SJCRH30 (cell line): ENCODE data around the gene DNASE1L1. TPM values are rescaled to one million over a fixed set of nuclear protein-coding genes. Genes with fewer than 3 reads are reported as not detected.

Experiments used
- DNase-seq, 2 experiments: peaks; one replicate each; pipeline ENCODE4 v3.0.0-alpha.2; 2015 to 2020
- H3K27ac ChIP-seq: fragments of 250-450 bp; sonication (Bioruptor Pico); 2 replicates; pipeline ENCODE4 v1.5.1; 2020; ENCODE audit warnings: mild to moderate bottlenecking, moderate library complexity
- H3K27me3 ChIP-seq: fragments of 250-450 bp; sonication (Bioruptor Pico); 2 replicates; pipeline ENCODE4 v1.5.1; 2020; ENCODE audit warnings: mild to moderate bottlenecking, moderate library complexity
- H3K36me3 ChIP-seq: fragments of 250-450 bp; sonication (Bioruptor Pico); 2 replicates; pipeline ENCODE4 v1.5.1; 2020; ENCODE audit warnings: mild to moderate bottlenecking, moderate library complexity
- H3K4me1 ChIP-seq: fragments of 250-450 bp; sonication (Bioruptor Pico); 2 replicates; pipeline ENCODE4 v1.5.1; 2020; ENCODE audit warnings: mild to moderate bottlenecking, moderate library complexity
- H3K4me3 ChIP-seq: fragments of 250-450 bp; sonication (Bioruptor Pico); 2 replicates; pipeline ENCODE4 v1.5.1; 2020; ENCODE audit warnings: mild to moderate bottlenecking, moderate library complexity
- H3K9me3 ChIP-seq: fragments of 250-450 bp; sonication (Bioruptor Pico); replicated peaks from 2 replicates; pipeline ENCODE4 v1.5.1; 2020; ENCODE audit warnings: mild to moderate bottlenecking, moderate library complexity
- total RNA-seq: library from RNA; depleted of rRNA; stranded (reverse); fragments of >200 nt; shearing (Covaris generic); gene quantifications from 2 replicates; pipeline ENCODE4 v1.2.3, GENCODE V29; 2014

DNASE1L1 gene
- total RNA-seq, 1 experiment from 2014 or later = 21.7 TPM

DNA sequence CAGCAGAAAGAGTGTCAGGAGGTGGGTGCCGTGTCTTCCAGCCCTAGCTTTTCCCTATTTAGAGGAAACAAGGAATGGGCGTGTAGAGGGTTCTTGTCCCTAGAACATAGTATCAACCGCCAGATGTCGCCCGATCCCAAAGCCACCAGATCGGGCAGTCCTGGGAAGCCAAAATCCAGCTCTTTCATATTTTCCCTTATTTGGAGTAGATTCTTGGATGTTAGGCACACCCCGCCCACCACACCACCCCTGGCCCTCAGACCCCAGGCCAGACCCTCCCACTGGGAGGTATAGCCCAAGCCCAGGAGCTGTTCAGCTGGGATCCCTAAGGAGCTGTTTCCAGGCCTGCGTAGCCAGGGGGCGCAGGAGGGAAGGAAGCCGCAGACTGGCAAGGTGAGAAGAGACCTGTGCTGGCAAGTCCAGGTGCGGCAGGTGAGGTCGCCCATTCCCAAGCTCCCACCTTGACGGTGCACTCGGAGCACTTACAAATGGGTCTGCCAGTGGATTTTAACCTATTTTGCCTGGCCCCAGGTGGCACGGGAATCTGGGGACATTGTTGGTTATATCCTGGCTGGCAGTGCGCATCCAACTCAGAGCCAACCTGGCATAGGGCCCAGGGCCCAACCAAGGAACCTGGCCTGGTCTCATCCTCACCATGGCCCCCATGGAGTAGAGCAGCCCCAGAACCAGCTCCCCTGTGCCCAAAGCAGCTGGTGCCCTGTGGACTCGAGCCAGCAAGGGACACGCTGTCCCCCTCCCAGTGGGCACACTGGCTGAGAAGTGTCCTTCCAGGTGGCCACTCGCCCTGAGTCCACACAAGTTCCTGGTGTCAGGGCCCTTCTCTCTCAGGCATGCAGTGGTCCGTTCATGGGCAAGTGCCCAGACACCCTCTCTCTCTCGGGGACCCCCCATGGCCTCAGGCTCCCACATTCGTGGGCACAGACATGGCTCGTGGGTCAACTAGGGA, 35.4 kb downstream of the DNASE1L1 start:
- no peak overlapping the region for H3K27ac ChIP-seq

DNA sequence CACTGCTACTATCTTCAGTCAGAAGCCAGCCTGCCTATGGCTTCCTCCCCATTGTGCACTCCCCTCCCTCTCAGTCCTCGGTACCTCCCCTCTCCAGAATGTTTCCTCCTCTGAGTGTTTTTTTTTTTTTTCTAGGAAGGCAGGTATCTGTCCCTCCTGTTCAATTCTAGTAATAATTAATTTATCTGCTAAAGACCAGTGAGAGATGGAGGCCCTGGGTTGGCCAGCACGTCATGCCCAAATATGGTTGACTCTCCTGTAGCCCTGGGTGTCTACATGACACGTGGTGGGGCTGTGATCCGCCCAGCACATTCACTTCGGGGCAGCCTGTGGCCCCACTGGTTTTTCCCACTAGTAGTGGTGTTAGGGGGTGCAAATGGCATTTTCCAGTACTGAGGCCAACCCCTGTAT, 36.4 kb downstream of the DNASE1L1 start:
- Histone ChIP-seq H3K9me3 (no peaks in the 10 kb centered on the region), H3K4me3 (no peak overlapping the region), H3K36me3 (peaks cover 2% of the 10 kb centered on the region; the same call in 1 of the 2 replicates), H3K27ac (no peak overlapping the region), H3K4me1 (peaks cover 13% of the 10 kb centered on the region; the same call in 1 of the 2 replicates), H3K27me3 (no peaks in the 10 kb centered on the region)
- DNase-seq = no peak

More for the DNA sequence above, 35.4 kb downstream of the DNASE1L1 start:
- Histone ChIP-seq H3K9me3 (no peaks in the 10 kb centered on the region), H3K4me3 (peak overlapping the region; percentile 34), H3K4me1 (peaks cover 10% of the 10 kb centered on the region; the same call in 1 of the 2 replicates), H3K27me3 (no peaks in the 10 kb centered on the region), H3K36me3 (no peaks in the 10 kb centered on the region)
- DNase-seq = peak; percentile 62 to 81

DNA sequence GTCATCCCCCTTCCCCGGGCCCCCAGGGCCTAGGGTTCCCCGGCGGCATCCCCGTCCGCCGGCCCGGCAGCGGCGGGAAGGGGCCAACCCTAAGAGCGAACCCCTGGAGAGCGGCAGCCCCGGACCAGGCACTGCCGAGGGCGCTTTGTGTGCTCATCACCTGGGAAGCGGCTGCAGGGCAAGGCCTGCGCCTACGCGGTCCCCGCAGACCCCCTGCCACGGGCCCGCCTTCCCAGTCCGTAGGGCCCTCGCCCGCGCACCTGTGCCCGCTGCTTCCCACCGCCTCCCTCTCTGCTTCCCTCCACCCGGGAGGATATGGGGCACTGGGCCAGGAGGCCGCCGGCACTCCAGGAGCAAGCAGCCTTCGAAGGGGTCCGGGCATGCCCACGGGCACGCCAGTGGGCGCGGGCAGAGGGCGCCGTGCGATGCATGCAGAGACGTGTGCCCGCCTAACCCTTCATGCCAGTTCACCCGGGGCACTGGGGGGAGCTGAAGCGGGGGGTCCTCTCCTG, 37.2 kb downstream of the DNASE1L1 start:
- peak overlapping the region; percentile 83 for H3K4me3 ChIP-seq
- H3K27ac ChIP-seq = no peak overlapping the region
- H3K4me1 ChIP-seq = peaks cover 13% of the 10 kb centered on the region; the same call in 1 of the 2 replicates
- H3K27me3 ChIP-seq = no peaks in the 10 kb centered on the region
- H3K9me3 ChIP-seq = no peaks in the 10 kb centered on the region
- no peak for DNase-seq
- H3K36me3 ChIP-seq = peaks cover 2% of the 10 kb centered on the region

DNA sequence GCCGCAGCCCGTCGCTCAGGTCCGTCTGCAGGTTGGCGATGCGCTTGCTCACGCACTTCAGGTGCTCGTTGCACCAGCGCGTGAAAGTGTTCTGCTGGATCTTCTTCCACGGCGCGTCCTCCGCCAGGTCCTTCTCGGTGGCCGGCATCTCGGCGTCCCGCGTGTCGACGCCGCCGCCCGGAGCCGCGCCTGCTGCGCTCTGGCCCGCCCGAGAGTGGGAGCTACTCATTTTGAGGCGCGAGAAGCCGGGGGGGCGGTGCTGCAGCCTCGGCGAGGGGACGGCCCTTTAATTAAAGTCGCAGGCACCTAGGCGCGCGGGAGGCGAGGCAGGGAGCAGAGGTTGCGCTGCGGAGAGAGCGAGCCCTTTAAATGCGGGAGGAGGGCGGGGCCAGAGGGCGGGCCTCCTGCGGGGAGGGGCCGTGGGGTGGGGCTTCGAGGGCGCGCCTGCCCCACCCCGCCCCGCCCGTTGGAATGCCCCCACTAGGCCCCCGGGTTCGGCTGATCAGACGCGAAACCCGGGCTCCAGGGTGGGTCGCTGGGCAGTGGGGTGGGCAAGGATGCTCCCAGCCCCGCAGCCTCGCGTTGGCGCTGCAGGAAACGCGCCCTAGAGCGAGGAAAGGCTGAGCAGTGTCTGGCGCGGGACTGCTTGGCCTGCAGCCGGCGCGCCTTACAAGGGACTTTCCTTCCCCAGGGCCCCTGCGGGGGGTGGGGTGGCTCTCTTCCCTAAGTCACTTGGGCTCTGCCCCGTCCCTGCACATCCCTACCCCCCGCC, 37.9 kb downstream of the DNASE1L1 start:
- Histone ChIP-seq H3K27ac (peak overlapping the region; percentile 25; the same call in 1 of the 2 replicates), H3K4me1 (peaks cover 13% of the 10 kb centered on the region; the same call in 1 of the 2 replicates)
- DNase-seq = peak; percentile 93

DNA sequence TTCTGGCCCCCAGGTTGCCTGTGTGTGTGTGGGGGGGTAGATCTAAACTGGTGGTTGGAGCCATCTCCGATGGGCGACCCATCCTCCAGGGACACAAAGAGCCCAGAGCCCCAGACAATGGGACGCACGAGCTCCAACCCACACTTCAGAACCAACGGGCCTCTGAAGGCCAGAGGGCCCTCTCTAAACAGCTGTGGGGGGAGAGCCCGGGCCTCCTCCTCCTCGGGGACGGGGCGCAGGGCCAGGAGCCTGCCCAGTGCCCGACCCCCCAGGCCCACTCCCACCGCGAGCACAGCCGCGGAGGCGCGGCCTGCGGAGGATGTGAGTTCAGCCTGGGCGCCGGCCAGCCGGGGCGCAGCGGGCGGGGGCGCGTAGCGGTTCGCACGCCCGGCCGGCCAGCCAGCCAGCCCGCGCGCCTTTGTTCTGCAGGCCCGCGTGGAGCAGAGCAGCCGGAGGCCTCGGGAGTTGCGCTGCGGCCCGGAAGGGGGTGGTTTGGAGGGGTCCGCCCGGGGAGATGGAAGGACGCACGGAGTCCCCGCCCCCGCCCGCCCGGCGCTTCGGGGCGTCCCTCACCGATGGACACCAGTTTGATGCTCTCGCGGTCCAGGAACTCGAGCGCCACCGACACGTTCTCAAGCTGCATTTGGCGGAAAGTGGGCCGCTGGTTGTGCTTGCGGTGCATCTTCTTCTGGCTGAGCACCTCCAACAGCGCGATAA, 38.6 kb downstream of the DNASE1L1 start:
- Histone ChIP-seq H3K9me3 (no peaks in the 10 kb centered on the region), H3K4me1 (peaks cover 13% of the 10 kb centered on the region; the same call in 1 of the 2 replicates), H3K36me3 (peaks cover 5% of the 10 kb centered on the region), H3K4me3 (peak overlapping the region; percentile 83), H3K27ac (peak overlapping the region; percentile 60), H3K27me3 (no peaks in the 10 kb centered on the region)
- DNase-seq = peak in 1 of 2 experiments; percentile 23

More for the DNA sequence above, 37.9 kb downstream of the DNASE1L1 start:
- peaks cover 5% of the 10 kb centered on the region for H3K36me3 ChIP-seq
- no peaks in the 10 kb centered on the region for H3K9me3 ChIP-seq
- H3K4me3 ChIP-seq = peak overlapping the region; percentile 83
- no peaks in the 10 kb centered on the region for H3K27me3 ChIP-seq

DNA sequence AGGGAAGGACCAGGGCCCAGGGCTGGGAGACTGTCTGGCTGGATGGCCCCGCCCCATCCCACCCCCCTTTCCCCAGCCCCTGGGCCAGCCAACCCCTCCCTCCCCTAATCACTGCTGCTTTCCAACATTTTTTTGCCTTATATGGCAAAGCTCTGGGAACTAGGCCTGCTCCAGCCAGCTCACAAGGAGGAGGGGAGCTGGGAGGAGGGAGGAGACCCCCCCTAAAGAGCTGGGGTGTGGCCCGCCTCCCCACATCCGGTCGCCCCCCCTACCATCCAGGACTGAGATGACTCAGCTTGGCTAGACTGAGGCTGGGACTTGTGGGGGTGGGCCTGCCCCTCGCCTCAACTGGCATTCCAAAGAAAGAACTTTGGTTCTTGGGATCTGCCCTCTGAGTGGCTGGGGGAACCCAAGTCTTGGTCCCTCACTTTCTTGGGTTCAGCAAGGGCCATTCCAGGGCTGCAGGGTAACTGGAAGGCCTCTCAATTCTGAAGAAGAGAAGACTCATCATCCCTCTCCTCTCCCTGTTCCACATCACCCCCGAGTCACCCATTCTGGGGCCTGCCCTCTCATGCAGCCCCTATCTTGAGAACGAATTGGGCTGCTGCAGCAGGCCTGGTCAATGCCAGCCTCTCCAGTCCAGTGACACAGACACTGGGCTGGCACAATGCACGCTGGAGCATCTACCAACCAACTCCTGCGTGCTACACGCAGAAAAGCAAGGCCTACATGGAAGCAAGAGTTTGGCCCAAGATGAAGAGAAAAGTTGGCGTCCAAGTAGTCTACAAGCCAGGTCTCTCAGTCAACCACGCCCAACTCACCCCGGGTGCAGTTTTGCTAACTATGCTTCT, 39.4 kb downstream of the DNASE1L1 start:
- no peaks in the 10 kb centered on the region for H3K9me3 ChIP-seq
- peaks cover 9% of the 10 kb centered on the region for H3K36me3 ChIP-seq
- H3K27ac ChIP-seq = peak overlapping the region; percentile 93
- peak; percentile 72 to 75 for DNase-seq
- H3K4me3 ChIP-seq = peak overlapping the region; percentile 83
- H3K4me1 ChIP-seq = peaks cover 9% of the 10 kb centered on the region; the same call in 1 of the 2 replicates
- H3K27me3 ChIP-seq = no peaks in the 10 kb centered on the region

DNA sequence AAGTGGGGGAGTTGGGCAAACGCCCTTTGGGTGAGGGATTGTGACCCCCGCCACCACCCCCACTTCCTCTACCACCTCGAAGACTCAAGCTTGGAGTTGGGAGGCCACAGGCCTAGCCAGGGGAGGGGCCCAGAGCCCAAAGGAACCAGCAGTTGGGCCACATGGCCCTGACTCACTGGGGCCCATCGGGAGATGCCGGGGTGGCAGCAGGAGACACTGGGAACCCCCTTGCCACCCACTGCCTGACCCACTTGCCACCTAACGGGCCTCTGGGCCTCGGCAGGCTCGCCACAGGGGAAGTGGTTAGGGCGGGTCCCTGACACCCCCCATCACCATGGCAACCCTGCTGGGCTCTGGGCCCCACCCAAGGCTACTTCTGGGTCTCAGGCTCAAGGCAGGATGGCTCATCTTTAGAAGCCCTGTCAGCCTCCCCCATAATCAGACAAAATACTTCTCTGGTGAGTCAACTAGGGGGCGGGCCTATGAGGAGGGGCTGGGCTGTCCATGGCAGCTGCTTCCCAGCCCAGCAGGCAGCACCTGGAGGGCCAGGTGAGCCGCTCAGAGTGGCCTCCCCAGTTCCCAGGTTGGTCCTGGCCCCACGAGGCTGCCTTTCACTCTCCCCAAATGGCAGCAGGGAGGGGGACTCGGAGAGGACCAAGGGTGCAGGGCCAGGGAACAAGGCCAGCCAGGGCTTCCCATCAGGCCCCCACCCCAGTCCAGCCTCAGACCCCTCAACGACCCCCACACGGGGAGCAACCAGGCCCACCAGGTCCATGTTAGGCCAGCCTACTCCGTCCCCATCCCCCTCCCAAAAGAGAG, 40.2 kb downstream of the DNASE1L1 start:
- Histone ChIP-seq H3K27me3 (no peaks in the 10 kb centered on the region), H3K4me1 (peaks cover 9% of the 10 kb centered on the region; the same call in 1 of the 2 replicates), H3K36me3 (peaks cover 11% of the 10 kb centered on the region), H3K9me3 (no peaks in the 10 kb centered on the region), H3K27ac (peak overlapping the region; percentile 93), H3K4me3 (peak overlapping the region; percentile 83)
- DNase-seq = peak; percentile 68 to 74

DNA sequence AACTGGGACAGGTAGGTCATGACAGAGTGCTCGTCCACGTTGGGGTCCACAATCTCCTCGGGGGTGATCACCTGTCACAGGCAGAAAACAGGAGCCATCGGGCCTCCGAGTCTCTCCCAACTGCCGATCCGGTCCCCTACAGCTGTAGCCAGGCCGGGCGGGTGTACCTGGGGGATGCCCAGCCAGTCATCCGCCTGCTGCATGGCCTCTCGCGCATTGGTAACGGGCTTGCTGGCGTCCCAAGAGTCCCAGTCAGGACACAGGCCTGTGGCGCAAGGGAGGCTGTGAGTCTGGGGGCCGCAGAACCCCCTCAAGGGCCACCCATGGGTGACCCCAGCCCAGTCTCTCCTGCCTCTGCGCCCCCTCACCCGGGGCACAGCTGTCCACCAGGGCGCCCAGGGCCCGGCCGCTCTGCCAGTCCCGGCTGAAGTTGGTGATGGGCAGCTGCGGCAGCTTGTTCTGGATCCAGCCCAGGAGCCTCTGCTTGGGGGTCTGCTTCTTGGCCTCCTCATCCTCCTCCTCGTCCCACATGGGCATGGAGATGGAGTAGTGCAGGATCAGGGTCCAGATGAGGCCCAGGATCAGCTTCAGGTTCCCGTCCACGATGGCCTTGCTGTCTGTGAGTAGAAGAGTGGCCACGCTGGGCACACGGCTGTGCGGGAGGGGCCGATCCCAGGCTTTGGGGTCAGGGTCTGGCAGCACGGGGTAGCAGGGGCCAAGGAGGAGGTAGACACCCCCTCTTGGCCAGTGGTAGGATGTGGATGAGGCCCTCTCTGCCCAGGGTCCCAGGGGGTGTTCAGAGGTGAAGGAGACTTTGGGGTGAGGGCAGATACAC, 41.4 kb downstream of the DNASE1L1 start:
- Histone ChIP-seq H3K27me3 (no peaks in the 10 kb centered on the region), H3K4me3 (no peak overlapping the region), H3K27ac (no peak overlapping the region), H3K4me1 (peaks cover 9% of the 10 kb centered on the region; the same call in 1 of the 2 replicates), H3K9me3 (no peaks in the 10 kb centered on the region), H3K36me3 (peaks cover 15% of the 10 kb centered on the region)
- DNase-seq = no peak

DNA sequence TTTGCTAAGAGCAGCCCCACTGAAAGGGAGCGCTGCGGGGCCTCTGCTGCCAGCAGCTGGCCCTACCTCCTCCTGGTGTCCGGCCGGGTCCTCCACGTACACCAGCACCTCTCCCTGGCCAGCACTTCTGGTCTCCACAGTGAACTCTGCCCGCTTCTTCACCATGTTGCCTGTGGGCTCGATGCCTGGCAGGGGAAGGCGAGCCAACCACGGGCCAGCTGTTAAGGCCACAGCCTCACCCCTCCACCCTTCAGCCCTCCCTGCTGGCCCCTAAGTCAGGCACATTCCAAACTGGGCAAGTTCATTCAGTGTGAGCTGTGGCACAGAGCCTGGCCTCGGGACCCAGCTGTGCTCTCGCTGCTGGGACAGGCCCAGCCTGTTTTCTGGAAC, 42.4 kb downstream of the DNASE1L1 start:
- DNase-seq = no peak
- H3K27ac ChIP-seq = no peak overlapping the region
- H3K9me3 ChIP-seq = no peaks in the 10 kb centered on the region
- peaks cover 20% of the 10 kb centered on the region for H3K36me3 ChIP-seq
- H3K4me1 ChIP-seq = peaks cover 9% of the 10 kb centered on the region; the same call in 1 of the 2 replicates
- no peak overlapping the region for H3K4me3 ChIP-seq
- H3K27me3 ChIP-seq = no peaks in the 10 kb centered on the region

DNA sequence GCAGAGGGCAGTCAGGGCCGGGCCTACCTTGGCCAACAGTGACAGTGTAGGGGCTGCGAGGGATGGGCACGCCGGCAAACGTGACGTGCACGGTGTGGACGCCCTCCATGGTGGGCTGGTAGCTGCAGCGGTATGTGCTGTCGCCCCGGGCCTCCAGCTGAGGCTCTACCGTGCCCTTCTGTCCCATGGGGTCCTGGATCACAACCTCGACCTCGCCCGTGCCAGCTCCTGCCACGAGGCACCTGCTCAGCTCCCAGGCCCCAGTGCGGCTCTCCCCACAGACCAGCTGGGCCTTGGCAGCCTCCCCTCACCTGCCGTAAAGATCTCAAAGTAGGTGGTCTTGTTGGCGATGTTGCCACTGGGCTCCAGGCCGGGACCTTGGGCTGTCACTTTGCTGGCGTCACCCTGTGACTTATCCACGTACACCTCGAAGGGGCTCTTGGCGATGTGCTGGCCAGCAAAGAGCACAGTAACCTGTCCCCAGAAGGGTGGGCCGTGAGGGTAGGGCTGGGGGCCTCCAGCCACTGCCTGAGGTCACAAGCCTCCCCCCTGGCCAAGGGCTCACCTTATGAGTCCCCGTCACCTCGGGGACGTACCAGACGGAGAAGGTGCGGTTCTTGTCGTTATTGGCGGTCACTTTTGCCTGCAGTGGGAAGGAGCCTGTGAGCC, 42.9 kb downstream of the DNASE1L1 start:
- Histone ChIP-seq H3K4me3 (no peak overlapping the region), H3K4me1 (peaks cover 9% of the 10 kb centered on the region; the same call in 1 of the 2 replicates), H3K9me3 (no peaks in the 10 kb centered on the region), H3K36me3 (peaks cover 22% of the 10 kb centered on the region), H3K27me3 (no peaks in the 10 kb centered on the region), H3K27ac (no peak overlapping the region)
- DNase-seq = no peak

DNA sequence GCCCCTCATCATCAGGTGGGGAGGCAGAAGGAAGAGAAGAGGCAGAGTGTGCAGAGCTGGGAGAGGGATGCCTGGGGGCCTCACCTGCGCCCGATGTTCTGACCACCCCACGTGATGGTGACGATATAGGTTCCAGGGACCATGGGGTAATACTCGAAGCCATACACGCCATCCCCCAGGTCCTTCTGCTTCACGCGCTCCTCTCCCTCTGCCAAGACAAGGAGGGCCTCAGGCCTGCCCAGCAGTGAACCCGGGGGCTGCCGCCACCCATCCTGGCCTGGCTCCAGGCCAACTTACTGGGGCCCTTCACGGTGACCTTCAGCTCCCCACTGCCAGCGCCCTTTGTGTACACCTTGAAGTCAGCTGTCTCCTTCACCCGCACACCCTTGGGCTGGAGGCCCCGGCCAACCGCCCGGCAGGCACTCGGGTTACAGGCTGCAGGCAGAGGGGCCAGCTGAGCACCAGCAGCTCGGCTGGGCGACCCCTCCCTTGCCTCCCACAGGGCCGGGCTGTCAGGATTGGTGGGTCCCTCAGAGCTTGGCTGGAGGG, 43.9 kb downstream of the DNASE1L1 start:
- Histone ChIP-seq H3K4me1 (peaks cover 9% of the 10 kb centered on the region; the same call in 1 of the 2 replicates), H3K9me3 (no peaks in the 10 kb centered on the region), H3K27me3 (no peaks in the 10 kb centered on the region), H3K27ac (no peak overlapping the region), H3K4me3 (no peak overlapping the region), H3K36me3 (peaks cover 22% of the 10 kb centered on the region)
- peak in 1 of 2 experiments; percentile 17 for DNase-seq
